MM.1S (cell line): ENCODE data around the gene SV2B.
A peak's percentile ranks its signal among the peaks of the same experiment; 100 is the strongest.

Source experiments
- DNase-seq: peaks from one replicate; pipeline ENCODE4 v3.0.0-alpha.2; 2015
- H2AFZ ChIP-seq: fragments of 300-600 bp; sonication (generic); 2 replicates; pipeline ENCODE4 v1.6.0; 2016; ENCODE audit warnings: antibody characterized with exemption, low read length
- H3F3A ChIP-seq: fragments of 300-600 bp; sonication (generic); 2 replicates; pipeline ENCODE4 v1.6.1; 2016; ENCODE audit warnings: mild to moderate bottlenecking, antibody characterized with exemption, low read length, moderate library complexity, mixed read lengths; ENCODE audit not compliant: insufficient read depth
- H3K27ac ChIP-seq: fragments of 300-600 bp; sonication (generic); 2 replicates; pipeline ENCODE4 v1.5.1; 2016; ENCODE audit warnings: mild to moderate bottlenecking, low read length
- H3K27me3 ChIP-seq: fragments of 300-600 bp; sonication (generic); replicated peaks from 2 replicates; pipeline ENCODE4 v1.6.0; 2016; ENCODE audit warnings: low read length; ENCODE audit not compliant: insufficient read depth
- H3K36me3 ChIP-seq: fragments of 300-600 bp; sonication (generic); replicated peaks from 2 replicates; pipeline ENCODE4 v1.6.1; 2016; ENCODE audit warnings: mild to moderate bottlenecking, low read length, mixed read lengths; ENCODE audit not compliant: insufficient read depth
- H3K4me1 ChIP-seq: fragments of 300-600 bp; sonication (generic); 2 replicates; pipeline ENCODE4 v1.6.1; 2016; ENCODE audit warnings: low read length, mixed read lengths
- H3K4me2 ChIP-seq: fragments of 300-600 bp; sonication (generic); 2 replicates; pipeline ENCODE4 v1.6.0; 2016; ENCODE audit warnings: low read depth, low read length
- H3K4me3 ChIP-seq: fragments of 300-600 bp; sonication (generic); 2 replicates; pipeline ENCODE4 v1.5.1; 2016; ENCODE audit warnings: low read length, mixed read lengths
- H3K79me2 ChIP-seq: fragments of 300-600 bp; sonication (generic); 2 replicates; pipeline ENCODE4 v1.6.1; 2016; ENCODE audit warnings: mixed run types, low read length, mixed read lengths
- H3K9ac ChIP-seq: fragments of 300-600 bp; sonication (generic); 2 replicates; pipeline ENCODE4 v1.6.1; 2016; ENCODE audit warnings: low read length, mixed read lengths
- H3K9me2 ChIP-seq: fragments of 300-600 bp; sonication (generic); replicated peaks from 2 replicates; pipeline ENCODE4 v1.6.1; 2016; ENCODE audit warnings: mild to moderate bottlenecking, low read length, mixed read lengths; ENCODE audit not compliant: insufficient read depth
- H3K9me3 ChIP-seq: fragments of 300-600 bp; sonication (generic); replicated peaks from 2 replicates; pipeline ENCODE4 v1.6.1; 2016; ENCODE audit warnings: mild to moderate bottlenecking, low read length, mixed read lengths; ENCODE audit not compliant: insufficient read depth
- H4K20me1 ChIP-seq: fragments of 300-600 bp; sonication (generic); 2 replicates; pipeline ENCODE4 v1.6.1; 2016; ENCODE audit warnings: mild to moderate bottlenecking, low read length, moderate library complexity, mixed read lengths; ENCODE audit not compliant: insufficient read depth
- EZH2 ChIP-seq: fragments of 300-600 bp; sonication (generic); optimal IDR thresholded peaks from 2 replicates; pipeline ENCODE3; 2017; ENCODE audit warnings: low read depth, mild to moderate bottlenecking, antibody characterized with exemption, low read length, mixed read lengths
- EZH2phosphoT487 ChIP-seq: fragments of 300-600 bp; sonication (generic); IDR thresholded peaks from 2 replicates; pipeline ENCODE4 v1.6.1; 2018; ENCODE audit warnings: antibody characterized with exemption, low read length
- TF ChIP-seq, protein P1 (sequence below): fragments of 300-600 bp; sonication (generic); IDR thresholded peaks from 2 replicates; pipeline ENCODE4 v1.5.1; 2016; ENCODE audit warnings: antibody characterized with exemption, low read length, mixed read lengths

Gene SV2B

DNA sequence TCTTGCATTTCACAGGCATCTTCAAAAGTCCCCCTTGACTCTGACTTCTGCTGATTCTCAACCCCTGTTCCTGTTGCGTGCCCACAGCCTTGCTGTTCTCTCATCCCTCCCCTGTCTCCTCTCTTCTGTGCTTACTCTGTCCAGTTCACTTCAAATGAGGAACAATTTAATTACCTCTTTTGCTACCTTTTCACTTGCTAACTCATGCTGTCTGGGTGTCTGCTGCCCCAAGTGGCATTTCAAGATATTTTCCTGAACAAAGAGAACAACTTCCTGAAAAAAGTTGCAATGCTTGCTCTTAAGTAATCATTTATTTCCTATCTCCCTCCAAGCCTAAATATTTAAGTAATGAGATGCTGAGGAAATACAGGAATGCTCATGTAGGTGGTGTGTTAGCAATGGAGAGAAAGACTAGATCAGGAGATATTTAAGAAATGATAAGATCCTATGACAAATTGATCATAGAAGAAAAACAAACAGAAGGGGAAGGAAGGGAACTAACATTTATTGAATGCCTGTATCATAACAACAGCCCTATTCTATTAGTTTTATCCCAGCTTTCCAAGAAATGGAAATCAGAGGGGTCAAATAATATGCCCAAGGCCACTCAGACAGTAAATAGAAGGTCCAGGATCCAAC is 42.2 kb downstream of the SV2B start:
- no peaks in the 10 kb centered on the region for H3K79me2 ChIP-seq
- H3K9me3 ChIP-seq: no peaks in the 10 kb centered on the region
- H3K36me3 ChIP-seq: no peaks in the 10 kb centered on the region
- TF ChIP-seq, protein P1, sequence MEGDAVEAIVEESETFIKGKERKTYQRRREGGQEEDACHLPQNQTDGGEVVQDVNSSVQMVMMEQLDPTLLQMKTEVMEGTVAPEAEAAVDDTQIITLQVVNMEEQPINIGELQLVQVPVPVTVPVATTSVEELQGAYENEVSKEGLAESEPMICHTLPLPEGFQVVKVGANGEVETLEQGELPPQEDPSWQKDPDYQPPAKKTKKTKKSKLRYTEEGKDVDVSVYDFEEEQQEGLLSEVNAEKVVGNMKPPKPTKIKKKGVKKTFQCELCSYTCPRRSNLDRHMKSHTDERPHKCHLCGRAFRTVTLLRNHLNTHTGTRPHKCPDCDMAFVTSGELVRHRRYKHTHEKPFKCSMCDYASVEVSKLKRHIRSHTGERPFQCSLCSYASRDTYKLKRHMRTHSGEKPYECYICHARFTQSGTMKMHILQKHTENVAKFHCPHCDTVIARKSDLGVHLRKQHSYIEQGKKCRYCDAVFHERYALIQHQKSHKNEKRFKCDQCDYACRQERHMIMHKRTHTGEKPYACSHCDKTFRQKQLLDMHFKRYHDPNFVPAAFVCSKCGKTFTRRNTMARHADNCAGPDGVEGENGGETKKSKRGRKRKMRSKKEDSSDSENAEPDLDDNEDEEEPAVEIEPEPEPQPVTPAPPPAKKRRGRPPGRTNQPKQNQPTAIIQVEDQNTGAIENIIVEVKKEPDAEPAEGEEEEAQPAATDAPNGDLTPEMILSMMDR: peak; percentile 69
- no peak for TF ChIP-seq EZH2
- H3K4me3 ChIP-seq: no peak overlapping the region
- no peak overlapping the region for H2AFZ ChIP-seq
- no peaks in the 10 kb centered on the region for H3F3A ChIP-seq
- H3K4me2 ChIP-seq: no peak overlapping the region
- H3K9ac ChIP-seq: no peak overlapping the region
- no peaks in the 10 kb centered on the region; the same call in 1 of the 2 replicates for H3K4me1 ChIP-seq
- no peaks in the 10 kb centered on the region for H4K20me1 ChIP-seq
- H3K27ac ChIP-seq: no peak overlapping the region
- peak; percentile 32 for DNase-seq
- no peaks in the 10 kb centered on the region for H3K9me2 ChIP-seq
- no peaks in the 10 kb centered on the region for H3K27me3 ChIP-seq

DNA sequence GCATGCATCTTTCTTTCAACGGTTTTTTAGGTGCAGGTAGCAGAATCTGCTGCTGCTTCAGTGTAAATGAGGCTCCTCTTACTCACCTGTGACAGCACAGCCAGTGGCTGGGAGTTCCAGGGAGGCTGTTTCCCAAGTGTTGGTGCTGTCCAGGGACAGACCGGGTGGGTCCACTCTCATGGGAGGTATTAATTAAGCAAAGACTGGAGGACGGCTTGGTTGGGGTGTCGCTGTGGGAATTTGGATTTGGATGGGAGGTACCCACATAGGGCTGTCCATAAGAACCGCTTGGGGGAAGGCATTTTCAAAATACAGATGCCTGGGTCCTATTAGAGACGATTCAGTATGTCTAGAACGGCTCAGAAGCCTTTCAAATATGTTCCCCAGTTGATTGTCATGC is 42.9 kb downstream of the SV2B start:
- Histone ChIP-seq H3K9me3 (no peaks in the 10 kb centered on the region), H3K27ac (no peak overlapping the region), H3K4me3 (no peak overlapping the region), H3K36me3 (no peaks in the 10 kb centered on the region), H3K27me3 (no peaks in the 10 kb centered on the region), H3K9ac (no peak overlapping the region), H3K4me2 (no peak overlapping the region), H3K79me2 (no peaks in the 10 kb centered on the region), H3K4me1 (no peaks in the 10 kb centered on the region; the same call in 1 of the 2 replicates), H4K20me1 (no peaks in the 10 kb centered on the region), H3F3A (no peaks in the 10 kb centered on the region), H3K9me2 (no peaks in the 10 kb centered on the region), H2AFZ (no peak overlapping the region)
- no peak for TF ChIP-seq EZH2phosphoT487
- DNase-seq: no peak

DNA sequence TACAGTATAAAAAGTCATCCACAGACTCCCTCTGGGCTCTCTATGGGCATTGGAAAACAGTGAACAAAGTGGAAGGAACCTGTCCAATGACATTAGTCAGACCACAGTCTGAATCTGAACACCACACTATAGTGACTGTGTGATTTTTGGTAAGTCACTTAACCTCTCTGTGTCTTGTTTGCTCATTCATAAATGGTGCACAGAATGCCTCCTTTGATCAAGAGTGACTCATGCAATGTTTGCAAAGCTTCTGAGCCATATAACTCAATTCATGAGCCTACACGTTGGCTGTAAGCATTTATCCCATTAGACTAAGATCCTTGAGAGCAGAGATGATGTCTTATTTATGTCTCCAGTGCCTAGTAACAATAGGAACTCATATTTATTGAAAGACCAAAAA is 46.7 kb downstream of the SV2B start:
- no peaks in the 10 kb centered on the region for H3K9me2 ChIP-seq
- no peak for DNase-seq
- no peak for TF ChIP-seq EZH2phosphoT487
- no peak for TF ChIP-seq EZH2
- TF ChIP-seq, protein P1: no peak
- H4K20me1 ChIP-seq: no peaks in the 10 kb centered on the region
- H3K27me3 ChIP-seq: no peaks in the 10 kb centered on the region
- H3K4me3 ChIP-seq: no peak overlapping the region
- H3K9me3 ChIP-seq: no peaks in the 10 kb centered on the region
- H3K27ac ChIP-seq: no peak overlapping the region
- H3K9ac ChIP-seq: no peak overlapping the region
- H3K4me2 ChIP-seq: no peak overlapping the region
- no peaks in the 10 kb centered on the region for H3K36me3 ChIP-seq
- H3F3A ChIP-seq: no peaks in the 10 kb centered on the region
- H3K4me1 ChIP-seq: no peaks in the 10 kb centered on the region
- no peaks in the 10 kb centered on the region for H3K79me2 ChIP-seq
- H2AFZ ChIP-seq: no peak overlapping the region

DNA sequence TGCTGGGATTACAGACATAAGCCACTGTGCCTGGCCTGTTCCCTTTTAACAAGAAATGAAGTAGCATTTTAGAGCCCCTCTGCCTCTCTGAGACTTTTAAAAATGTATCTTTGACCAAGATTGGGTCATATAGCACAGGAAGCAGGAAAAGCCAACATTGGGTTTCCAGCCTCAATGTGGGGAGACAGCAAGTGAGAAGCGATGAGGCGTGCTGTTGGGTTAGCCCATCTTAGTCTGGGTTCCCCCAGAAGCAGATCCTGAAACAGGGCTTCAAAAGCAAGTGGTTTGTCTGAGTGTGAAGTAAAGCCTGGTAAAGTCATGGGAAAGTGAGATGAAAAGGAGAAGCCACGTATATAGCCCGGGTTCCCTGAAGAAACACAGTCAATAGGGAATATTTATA is 48.2 kb downstream of the SV2B start:
- no peaks in the 10 kb centered on the region for H3K79me2 ChIP-seq
- no peak overlapping the region for H3K4me3 ChIP-seq

More for the DNA sequence above, 48.2 kb downstream of the SV2B start:
- no peak overlapping the region for H3K27ac ChIP-seq
- H3F3A ChIP-seq: no peaks in the 10 kb centered on the region
- no peaks in the 10 kb centered on the region for H3K27me3 ChIP-seq
- no peak overlapping the region for H2AFZ ChIP-seq
- no peak for DNase-seq
- no peak overlapping the region for H3K9ac ChIP-seq
- no peak for TF ChIP-seq EZH2
- TF ChIP-seq, protein P1: no peak
- no peak for TF ChIP-seq EZH2phosphoT487
- H3K9me2 ChIP-seq: no peaks in the 10 kb centered on the region
- H3K9me3 ChIP-seq: no peaks in the 10 kb centered on the region
- no peaks in the 10 kb centered on the region for H3K36me3 ChIP-seq
- H4K20me1 ChIP-seq: no peaks in the 10 kb centered on the region
- H3K4me1 ChIP-seq: no peaks in the 10 kb centered on the region
- H3K4me2 ChIP-seq: no peak overlapping the region
